ENCODE results near the gene NPHP4. TPM values are rescaled to one million over a fixed set of nuclear protein-coding genes. Genes with fewer than 3 reads are reported as not detected.

The NPHP4 gene
- total and polyA plus RNA-seq, 2 donors (not counting 3 experiments of a cell fraction or from before 2014, with no cell fraction given), result 4.4 to 11.7 TPM

DNA sequence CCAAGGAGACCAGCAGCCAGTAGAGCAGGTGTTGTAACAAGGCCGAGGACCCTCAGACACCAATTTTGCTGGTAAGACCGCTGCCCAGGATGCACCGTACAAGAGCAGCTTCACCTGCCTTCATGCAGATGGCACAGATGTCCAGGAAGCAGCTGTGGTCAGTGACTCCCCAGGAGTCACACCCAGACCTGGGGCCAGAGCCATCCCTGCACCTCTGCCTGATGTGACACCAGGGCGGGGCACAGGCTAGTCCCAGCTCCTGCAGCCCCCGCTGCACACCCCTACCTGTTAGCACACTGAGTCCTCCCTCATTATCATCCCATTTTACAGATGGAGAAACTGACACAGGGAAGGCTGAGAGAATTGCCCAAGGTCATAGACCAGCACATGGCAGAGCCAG is 37.1 kb upstream of the NPHP4 start:
- H3K9me3 ChIP-seq (replicated peaks; ENCODE audit: control insufficient read depth, insufficient read depth, low read length), result no peaks in the 10 kb centered on the region
- H3K4me3 ChIP-seq (replicated peaks in 1 of 3; ENCODE audit: insufficient read depth in 1 of 3, low read depth in 1 of 3, low read length in 3 of 3), result no peak overlapping the region
- peaks cover 0 to 2% of the 10 kb centered on the region in 2 experiments for H3K27me3 ChIP-seq (ENCODE audit: control insufficient read depth in 2 of 2, insufficient read depth in 2 of 2, low read length in 2 of 2)
- H3K36me3 ChIP-seq (ENCODE audit: control insufficient read depth in 2 of 2, extremely low read depth in 1 of 2, insufficient read depth in 2 of 2, low read length in 2 of 2), result no peaks in the 10 kb centered on the region
- no peak for DNase-seq (ENCODE audit: low read depth, low spot score)
- H4K20me1 ChIP-seq (replicated peaks; ENCODE audit: control insufficient read depth, extremely low read depth, insufficient read depth, low read length), result no peaks in the 10 kb centered on the region
- TF ChIP-seq MAX (IDR thresholded peaks at IDR 0.05; ENCODE audit: insufficient read depth, insufficient read length) (no peak), JUN (IDR thresholded peaks at IDR 0.05; ENCODE audit: borderline replicate concordance, insufficient read depth, insufficient read length, low read depth) (no peak), MYC (IDR thresholded peaks at IDR 0.05; ENCODE audit: low read depth, low read length) (no peak), POLR2A (IDR thresholded peaks at IDR 0.05; ENCODE audit: low read depth, low read length) (no peak), EZH2 (IDR thresholded peaks at IDR 0.05; ENCODE audit: borderline replicate concordance, low read depth, low read length, severe bottlenecking) (no peak), POLR2AphosphoS5 (IDR thresholded peaks at IDR 0.05; ENCODE audit: insufficient read depth, low read depth, low read length) (no peak), GATA2 (IDR thresholded peaks at IDR 0.05; ENCODE audit: insufficient read depth, insufficient read length, low read depth, low read length) (no peak), FOS (IDR thresholded peaks at IDR 0.05; ENCODE audit: borderline replicate concordance, insufficient read depth, low read length) (no peak)
- TF ChIP-seq, protein P1, sequence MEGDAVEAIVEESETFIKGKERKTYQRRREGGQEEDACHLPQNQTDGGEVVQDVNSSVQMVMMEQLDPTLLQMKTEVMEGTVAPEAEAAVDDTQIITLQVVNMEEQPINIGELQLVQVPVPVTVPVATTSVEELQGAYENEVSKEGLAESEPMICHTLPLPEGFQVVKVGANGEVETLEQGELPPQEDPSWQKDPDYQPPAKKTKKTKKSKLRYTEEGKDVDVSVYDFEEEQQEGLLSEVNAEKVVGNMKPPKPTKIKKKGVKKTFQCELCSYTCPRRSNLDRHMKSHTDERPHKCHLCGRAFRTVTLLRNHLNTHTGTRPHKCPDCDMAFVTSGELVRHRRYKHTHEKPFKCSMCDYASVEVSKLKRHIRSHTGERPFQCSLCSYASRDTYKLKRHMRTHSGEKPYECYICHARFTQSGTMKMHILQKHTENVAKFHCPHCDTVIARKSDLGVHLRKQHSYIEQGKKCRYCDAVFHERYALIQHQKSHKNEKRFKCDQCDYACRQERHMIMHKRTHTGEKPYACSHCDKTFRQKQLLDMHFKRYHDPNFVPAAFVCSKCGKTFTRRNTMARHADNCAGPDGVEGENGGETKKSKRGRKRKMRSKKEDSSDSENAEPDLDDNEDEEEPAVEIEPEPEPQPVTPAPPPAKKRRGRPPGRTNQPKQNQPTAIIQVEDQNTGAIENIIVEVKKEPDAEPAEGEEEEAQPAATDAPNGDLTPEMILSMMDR (IDR thresholded peaks at IDR 0.05; ENCODE audit: extremely low read depth in 1 of 2, insufficient read depth in 1 of 2, low read depth in 1 of 2, low read length in 2 of 2), result no peak
- no peak overlapping the region for H3K4me2 ChIP-seq (ENCODE audit: insufficient read depth, low read length)
- no peak overlapping the region for H3K9ac ChIP-seq (replicated peaks; ENCODE audit: extremely low read depth, insufficient read depth, low read length)
- no peak for FAIRE-seq
- no peak overlapping the region for H2AFZ ChIP-seq (ENCODE audit: low read depth, low read length)
- H3K79me2 ChIP-seq (ENCODE audit: control insufficient read depth, insufficient read depth, low read length), result no peaks in the 10 kb centered on the region
- intact Hi-C loops (cut with micrococcal nuclease) (no loop called here), dilution Hi-C loops (cut with MboI; ENCODE audit: extremely low pct_ligation_motif_present, low sequenced_read_pairs) (no loop called here)
- no peak overlapping the region for H3K27ac ChIP-seq (ENCODE audit: insufficient read depth, low read depth, low read length)
- no TSS peak for BruUV-seq (replicated peaks)
- ChIA-PET POLR2A (no interaction called here), CTCF (no interaction called here)
- H3K4me1 ChIP-seq (ENCODE audit: control insufficient read depth, extremely low read depth, insufficient read depth, low read length), result no peaks in the 10 kb centered on the region
- H3K9me1 ChIP-seq (replicated peaks; ENCODE audit: control insufficient read depth, extremely low read depth, insufficient read depth, low read length), result no peaks in the 10 kb centered on the region

All from endothelial cell of umbilical vein (primary cell).